ENCODE measurements around the gene RAD51B.

The RAD51B gene

DNA sequence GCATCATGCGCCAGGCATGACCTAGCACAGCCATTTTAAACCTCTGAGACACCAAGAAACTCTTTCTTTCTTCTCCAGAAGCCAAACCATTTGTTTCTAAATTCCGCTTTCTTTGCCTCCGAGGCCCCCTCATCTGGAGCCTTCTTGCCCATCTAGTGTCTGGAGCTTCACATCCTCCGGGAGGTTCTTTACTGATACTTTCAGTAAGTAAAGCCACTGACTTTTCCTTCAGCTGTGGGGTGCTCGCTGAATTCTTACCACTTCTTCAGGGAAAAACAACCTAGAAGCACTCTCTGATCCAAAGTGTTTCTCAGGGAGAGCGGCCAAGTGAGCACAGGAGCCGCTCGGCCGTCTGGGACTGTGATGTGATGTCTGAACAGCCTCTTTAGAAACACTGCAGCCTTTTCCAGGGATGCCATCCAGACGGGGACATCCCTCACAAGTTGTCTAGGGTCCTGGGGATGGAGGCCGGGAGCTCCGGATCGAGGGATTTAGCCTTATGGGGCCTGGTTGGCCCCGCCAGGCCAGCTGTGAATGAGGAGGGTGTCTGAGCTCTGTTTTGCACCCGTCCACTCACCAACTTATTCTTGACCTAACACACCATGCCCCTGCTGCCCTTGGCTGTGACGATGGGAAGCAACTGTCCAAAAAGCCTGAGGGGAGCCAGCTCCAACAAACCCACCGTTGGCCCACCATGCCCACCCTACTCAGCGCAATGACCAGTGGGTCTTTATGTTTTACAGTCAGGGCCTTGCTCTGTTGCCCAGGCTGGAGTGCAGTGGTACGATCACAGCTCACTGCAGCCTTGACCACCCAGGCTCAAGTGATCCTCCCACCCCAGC is 812.7 kb downstream of the RAD51B start:
- TF ChIP-seq, protein P1, sequence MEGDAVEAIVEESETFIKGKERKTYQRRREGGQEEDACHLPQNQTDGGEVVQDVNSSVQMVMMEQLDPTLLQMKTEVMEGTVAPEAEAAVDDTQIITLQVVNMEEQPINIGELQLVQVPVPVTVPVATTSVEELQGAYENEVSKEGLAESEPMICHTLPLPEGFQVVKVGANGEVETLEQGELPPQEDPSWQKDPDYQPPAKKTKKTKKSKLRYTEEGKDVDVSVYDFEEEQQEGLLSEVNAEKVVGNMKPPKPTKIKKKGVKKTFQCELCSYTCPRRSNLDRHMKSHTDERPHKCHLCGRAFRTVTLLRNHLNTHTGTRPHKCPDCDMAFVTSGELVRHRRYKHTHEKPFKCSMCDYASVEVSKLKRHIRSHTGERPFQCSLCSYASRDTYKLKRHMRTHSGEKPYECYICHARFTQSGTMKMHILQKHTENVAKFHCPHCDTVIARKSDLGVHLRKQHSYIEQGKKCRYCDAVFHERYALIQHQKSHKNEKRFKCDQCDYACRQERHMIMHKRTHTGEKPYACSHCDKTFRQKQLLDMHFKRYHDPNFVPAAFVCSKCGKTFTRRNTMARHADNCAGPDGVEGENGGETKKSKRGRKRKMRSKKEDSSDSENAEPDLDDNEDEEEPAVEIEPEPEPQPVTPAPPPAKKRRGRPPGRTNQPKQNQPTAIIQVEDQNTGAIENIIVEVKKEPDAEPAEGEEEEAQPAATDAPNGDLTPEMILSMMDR (IDR thresholded peaks at IDR 0.05; ENCODE audit: borderline replicate concordance, insufficient read depth, low read depth, low read length) = no peak
- no peak overlapping the region for H3K4me3 ChIP-seq (ENCODE audit: low read depth, low read length)

DNA sequence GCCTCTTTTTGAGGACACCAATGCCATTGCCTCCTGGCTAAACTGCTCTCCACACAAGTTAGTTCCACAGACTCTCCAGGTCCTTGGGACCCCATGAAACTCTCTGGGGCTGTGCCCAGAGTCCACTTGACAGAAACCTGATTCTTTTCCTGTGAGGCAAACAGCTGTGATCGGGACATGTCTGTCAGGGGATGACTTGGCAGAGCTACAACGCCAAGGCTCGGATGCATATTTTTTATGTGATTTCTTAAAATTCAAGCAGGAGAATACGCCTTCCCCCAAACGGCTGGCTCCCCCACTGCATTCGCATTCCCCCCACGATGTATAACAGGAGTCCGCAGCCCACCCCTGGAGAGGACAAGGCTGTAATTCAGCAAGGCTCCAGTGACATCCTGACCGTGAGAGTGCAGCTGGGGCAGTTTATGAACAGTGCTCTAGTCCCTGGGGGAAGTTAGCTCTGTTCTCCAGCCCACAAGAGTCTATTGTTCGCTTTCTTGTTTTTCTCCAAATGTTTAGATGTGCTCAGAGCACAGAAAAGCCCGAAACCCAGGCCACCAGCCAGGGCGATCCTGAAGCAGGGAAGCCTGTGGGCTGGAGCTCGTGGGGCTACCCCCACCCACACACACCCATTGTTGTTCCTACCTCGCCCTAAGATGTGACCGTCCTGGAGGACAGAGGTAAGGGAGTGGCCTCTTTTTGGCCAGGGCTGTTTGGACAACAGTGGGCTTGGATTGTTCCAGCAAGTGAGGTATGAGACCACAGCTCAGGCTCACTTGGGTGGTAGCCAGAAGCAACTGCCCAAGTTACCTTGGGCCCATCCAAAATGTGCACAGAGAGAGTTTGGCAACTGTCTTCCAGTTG is 813.8 kb downstream of the RAD51B start:
- H3K4me3 ChIP-seq (ENCODE audit: low read depth, low read length) = no peak overlapping the region
- TF ChIP-seq, protein P1 (IDR thresholded peaks at IDR 0.05; ENCODE audit: borderline replicate concordance, insufficient read depth, low read depth, low read length) = no peak

DNA sequence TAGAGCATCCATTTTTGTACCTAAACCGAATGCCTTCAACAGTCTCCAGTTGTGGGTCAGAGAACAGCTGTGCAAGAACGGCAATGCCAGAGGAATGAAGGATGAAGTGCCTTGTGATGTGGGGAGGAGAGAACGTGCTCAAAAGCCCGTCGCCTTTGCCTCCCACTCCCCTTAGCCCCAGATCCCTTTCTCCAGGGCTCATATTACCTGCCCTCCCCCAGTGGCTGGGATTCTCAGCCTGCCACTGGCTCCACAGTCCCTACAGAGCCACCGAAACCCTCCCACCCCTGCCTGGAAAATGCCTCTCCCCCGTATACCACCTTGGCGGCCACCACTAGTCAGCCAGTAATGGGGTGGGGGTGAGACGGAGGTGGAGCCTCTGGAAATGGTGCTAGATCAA is 814.8 kb downstream of the RAD51B start:
- no peak overlapping the region for H3K4me3 ChIP-seq (ENCODE audit: low read depth, low read length)
- TF ChIP-seq, protein P1 (IDR thresholded peaks at IDR 0.05; ENCODE audit: borderline replicate concordance, insufficient read depth, low read depth, low read length) = no peak

DNA sequence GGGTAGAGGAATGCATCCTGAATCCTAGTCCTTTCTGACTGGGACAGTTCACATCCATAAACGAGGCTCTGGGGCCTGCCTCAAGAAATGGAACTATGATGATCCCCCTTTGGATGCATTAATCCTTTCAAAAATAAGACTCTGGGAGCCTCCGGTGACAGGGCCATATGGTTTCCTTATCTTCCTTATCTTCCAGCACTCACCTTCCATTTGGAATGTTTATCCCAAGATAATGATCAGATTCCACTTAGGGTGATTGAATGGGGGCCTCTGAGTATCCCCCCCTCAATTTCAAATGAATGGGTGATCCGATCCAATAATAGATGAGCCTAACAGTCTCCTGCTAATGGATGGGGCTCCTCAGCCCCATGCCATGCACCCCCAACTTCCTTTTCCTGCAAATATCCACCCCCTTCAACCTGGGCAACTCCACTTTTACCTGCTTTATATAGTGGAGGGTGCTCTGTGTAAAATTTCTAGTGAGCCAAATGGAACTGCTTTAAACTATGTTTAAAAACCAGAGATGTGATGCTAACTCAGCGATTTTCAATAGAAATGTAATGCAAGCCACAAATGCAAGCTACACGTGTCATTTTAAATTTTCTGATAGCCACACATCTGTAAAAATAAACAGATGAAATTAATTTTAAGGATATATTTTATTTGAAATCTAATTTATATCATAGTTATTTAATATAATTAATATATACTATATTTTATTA is 815.5 kb downstream of the RAD51B start:
- TF ChIP-seq, protein P1 (IDR thresholded peaks at IDR 0.05; ENCODE audit: borderline replicate concordance, insufficient read depth, low read depth, low read length) = no peak

DNA sequence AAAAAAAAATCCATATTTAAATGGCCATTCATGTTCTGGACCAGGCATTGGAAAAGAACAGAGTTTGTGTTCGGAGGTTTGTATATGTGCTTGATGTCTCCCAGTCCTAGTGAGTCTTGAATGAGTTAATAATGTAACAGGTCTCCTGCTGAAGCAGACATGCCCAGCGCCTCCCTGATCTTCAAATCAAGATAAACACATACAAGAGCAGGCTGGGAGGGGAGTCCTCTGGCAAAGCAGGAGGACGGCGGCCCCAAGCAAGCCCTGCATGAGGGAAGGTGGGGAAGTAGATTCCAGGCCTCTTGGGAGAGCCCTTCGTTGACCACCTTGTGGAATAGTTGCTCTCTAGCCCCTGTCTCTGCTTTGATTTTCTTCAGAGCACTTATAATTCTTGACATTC is 817.0 kb downstream of the RAD51B start:
- H3K4me3 ChIP-seq (ENCODE audit: low read depth, low read length) = no peak overlapping the region
- TF ChIP-seq, protein P1 (IDR thresholded peaks at IDR 0.05; ENCODE audit: borderline replicate concordance, insufficient read depth, low read depth, low read length) = no peak

More for the DNA sequence above, 815.5 kb downstream of the RAD51B start:
- H3K4me3 ChIP-seq (ENCODE audit: low read depth, low read length) = no peak overlapping the region

DNA sequence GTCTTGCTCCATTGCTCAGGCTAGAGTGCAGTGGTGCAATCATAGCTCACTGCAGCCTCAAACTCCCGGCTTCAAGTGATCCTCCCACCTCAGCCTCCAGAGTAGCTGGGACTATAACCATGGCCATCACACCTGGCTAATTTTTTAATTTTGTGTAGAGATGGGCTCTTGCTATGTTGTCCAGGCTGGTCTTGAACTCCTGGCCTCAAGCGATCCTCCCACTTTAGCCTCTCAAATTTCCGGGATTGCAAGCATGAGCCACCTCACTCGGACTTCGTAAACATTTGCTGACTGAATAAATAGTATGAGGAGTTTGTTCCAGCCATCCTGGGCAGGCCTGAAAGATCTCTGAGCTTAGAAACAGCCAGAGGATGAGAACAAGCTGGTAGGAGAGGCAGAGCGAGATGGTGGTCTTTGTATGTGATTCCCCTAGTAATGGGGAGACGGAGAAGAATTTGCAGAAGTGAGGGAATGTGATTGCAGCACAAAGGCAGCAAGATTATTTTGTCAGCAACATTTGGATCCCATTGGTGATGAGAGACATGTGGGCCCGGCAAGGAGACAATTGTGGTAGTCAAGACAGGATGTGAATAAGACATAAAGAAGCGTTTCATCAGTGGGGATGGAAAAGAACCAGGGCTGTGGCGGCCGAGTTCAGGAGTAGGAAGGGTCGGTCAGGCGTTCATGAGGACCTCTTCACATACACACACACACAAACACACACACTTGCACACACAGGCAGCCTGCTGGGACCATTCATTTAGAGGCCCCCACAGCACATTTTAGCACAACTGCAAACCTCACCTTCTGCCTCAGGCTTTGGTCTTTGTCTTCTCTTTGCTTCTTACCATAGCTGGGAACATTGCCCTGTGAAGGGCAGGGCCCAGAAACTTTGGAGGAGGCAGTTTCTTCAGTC is 817.8 kb downstream of the RAD51B start:
- TF ChIP-seq, protein P1 (IDR thresholded peaks at IDR 0.05; ENCODE audit: borderline replicate concordance, insufficient read depth, low read depth, low read length) = no peak
- no peak overlapping the region for H3K4me3 ChIP-seq (ENCODE audit: low read depth, low read length)
